ENCODE measurements around the gene EHF.

- TF ChIP-seq TAF1 (IDR thresholded peaks at IDR 0.05; ENCODE audit: low read depth, low read length) (no peak), SPI1 (IDR thresholded peaks at IDR 0.05; ENCODE audit: low read depth, low read length) (no peak; the same call in 1 of the 2 replicates), POLR2A (IDR thresholded peaks at IDR 0.05; ENCODE audit: low read depth, low read length) (no peak)
Measured at GRCh38 chr11:34605481-34606325, 15.2 kb upstream of the EHF start.

All from GM12891 (cell line).